ENCODE data around the gene CPXM2.

Gene CPXM2

DNA sequence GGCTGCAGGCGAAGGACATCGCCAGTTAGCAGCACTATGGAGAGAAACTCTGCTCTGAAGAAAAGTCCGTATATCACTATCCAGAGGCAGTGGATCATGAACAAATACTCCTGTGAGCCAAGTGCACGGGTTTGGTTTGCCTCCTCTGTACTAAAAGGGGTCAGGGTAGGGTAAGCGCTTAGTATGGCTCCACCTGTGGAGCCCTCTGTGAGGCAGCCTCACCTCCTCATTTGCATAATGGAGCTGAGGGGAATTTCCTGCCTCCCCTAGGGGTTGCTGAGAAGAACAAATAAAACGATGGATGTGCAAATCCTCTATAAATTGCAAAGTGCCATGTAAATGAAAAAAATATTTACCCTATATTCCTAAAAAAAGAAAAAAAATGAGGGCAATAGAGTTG, 162.1 kb downstream of the CPXM2 start:
- DNase-seq = no peak

DNA sequence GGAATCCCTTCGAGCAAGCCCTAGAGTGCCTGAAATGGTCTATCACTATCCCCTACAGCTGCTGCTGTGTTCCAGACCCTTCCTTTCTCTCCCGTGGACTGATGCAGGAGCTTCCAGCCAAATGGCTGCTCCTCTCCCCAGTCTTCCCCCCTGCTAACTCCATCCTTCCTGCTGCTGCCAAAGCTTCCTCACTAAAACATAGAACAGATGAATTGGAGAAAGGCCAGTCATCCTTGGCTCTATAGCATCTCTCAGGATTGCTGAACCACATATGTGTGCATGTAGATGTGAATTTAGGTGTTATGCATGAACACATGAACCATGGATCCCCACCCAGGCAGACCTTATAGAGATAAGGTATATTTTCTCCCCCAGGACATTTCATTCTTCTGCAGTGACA, 164.8 kb downstream of the CPXM2 start:
- DNase-seq = no peak

GRCh38 chr10:123726381-123726780, 165.2 kb downstream of the CPXM2 start:
- no peak for DNase-seq

- DNase-seq = no peak
Observed at GRCh38 chr10:123724747-123725146, 166.9 kb downstream of the CPXM2 start.

GRCh38 chr10:123722351-123722750, 169.3 kb downstream of the CPXM2 start:
- DNase-seq = no peak

DNA sequence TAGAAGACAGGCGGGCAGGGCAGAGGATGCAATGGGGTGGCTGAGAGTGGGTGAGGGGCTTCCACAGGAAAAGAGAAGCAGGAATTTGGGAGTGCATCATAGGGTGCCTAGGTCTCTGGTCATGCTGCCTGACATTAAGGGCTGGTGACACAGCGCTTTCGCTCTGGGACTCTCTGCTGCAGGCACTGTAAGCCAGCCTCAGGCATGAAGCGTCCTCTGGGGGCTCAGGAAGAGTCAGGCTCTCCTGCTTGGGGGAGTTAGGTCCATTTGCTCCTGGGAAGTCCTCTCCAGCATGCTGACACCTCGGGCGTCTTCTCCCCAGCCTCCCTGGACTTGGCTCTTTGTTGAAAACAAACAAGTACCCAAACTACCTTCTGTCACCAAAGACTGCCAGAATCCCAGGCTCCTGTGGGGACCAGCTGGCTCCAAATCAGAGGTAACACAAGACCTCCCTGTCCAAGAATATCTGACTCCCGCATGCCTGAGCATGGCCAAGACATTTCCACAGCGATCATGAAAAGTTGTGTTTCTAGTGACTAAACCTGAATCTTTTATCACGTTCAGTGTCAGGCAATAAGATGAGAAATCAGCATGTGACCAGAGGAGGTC, 170.1 kb downstream of the CPXM2 start:
- DNase-seq = no peak

DNA sequence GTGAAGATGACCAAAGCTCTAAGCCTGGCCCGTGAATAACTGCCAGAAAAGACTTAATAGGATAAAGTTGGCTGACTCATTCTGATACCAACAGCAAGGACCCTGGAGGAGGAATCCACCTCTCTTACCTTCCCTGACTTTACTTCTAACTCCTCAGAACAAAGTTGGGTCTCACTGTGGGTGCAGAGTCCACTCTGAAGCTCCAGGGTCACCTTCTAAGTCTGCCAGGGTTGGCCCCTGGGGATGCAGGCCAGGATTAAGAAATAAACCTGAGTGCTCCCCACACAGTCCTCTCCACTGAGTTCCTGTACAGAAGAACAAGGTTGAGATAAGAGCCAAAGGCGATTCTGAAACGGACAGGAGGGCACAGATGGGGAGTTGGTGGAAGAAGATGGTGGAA, 171.1 kb downstream of the CPXM2 start:
- DNase-seq = no peak

DNA sequence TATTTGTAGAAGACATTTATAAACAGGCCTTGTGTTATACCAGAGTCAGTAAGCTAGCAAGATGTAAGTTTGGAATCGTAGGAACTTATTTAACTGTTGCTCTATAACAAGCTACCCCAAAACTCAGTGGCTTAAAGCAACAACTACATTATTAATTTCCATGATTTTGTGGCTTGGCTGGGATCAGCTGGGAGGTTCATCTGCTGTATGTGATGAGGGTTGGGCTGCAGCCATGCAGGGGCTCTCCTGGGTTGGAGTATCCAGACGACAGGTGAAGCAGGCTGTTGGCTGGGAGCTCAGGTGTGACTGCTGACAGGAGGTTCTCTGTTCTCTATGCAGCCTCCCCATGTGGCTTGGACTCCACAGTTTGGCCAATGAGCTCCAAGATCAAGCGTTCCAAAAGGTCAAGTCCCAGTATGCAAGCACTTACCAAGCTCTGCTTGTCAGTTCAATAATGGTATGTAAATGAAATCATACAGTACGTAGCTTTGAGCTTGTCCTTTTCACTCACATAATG, 173.0 kb downstream of the CPXM2 start:
- no peak for DNase-seq

- no peak for DNase-seq
Observed at GRCh38 chr10:123717336-123717735, 174.3 kb downstream of the CPXM2 start.

- no peak for DNase-seq
Observed at GRCh38 chr10:123715546-123715945, 176.1 kb downstream of the CPXM2 start.

GRCh38 chr10:123706236-123706635, 185.4 kb downstream of the CPXM2 start:
- DNase-seq = no peak

DNA sequence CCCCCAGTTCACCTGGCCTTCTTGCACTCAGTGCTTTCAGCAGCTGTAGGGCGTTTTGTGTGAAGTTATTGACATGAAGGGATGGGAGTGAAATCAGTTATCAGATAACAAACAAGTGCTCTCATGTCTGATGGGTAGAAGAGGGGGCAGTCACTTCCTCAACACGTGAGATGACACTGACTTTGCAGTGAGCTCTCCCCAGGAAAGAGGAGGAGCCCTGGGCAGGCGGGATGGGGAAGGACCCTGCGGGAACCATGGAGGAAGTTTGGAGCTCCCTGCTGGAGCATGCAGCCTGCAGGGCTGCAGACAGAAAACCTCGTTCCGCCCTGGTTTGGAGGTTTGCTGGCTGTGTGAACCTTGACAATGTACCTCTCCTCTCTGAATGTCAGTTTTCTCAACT, 186.8 kb downstream of the CPXM2 start:
- no peak for DNase-seq

DNA sequence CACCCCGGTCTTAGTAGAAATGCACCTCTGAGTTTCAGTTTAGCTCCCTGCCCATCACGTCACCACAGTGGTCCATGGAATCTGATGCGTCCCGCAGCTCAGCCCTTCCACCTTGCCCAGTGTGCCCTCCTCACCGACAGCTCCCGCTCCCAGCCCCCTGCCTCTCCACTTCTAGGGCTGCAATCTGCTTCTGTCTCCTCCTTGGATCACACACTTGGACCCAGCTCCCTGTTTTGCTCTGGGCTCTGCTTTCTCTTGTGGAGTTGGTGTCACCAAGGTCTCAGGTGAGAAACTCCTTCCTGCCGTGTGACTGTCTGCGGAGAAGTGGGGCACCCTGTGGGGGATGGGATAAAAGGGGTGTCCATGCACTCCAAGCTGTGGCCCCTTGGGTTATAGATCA, 187.5 kb downstream of the CPXM2 start:
- DNase-seq = no peak

DNA sequence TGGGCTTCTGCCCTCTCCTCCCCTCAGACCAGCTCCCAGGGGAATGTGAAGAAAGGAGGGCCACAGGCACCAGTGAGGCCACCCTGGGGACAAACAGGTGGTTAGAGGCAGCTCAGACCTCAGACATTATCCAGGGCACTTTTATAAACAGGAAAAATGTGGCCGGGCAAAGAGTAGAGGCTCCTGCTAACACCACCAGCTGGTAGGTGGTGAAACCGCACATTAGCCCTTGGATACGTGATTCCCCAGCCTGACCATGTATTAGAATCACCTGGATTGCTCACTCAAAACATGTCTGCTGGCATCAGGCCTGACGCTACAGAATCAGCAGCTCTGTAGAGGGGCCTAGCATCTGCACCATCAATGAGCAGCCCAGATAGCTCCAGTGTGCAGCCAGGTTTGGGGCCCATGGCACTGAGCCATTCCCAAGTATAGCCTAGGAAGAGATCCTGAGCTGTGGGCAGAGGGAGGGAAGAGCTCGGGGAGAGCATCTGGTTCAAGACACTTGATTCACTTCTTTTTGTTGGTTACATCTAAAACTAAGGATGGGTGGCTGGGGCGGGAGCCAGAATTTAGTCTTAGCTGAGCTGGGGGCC, 188.3 kb downstream of the CPXM2 start:
- no peak for DNase-seq
